ENCODE results near the gene PLCL1. TPM values are rescaled to one million over a fixed set of nuclear protein-coding genes. Genes with fewer than 3 reads are reported as not detected.

Gene PLCL1
- total RNA-seq, 1 donor from 2014 or later: 14.3 TPM

- DNase-seq (ENCODE audit: low spot score in 2 of 2): no peak
- TF ChIP-seq CTCF (IDR thresholded peaks at IDR 0.05): no peak
- Histone ChIP-seq H3K27me3 (no peaks in the 10 kb centered on the region), H3K4me3 (peak overlapping the region; percentile 13 to 25), H3K4me1 (peaks cover 8 to 29% of the 10 kb centered on the region in 2 donors), H3K27ac (peak overlapping the region; percentile 50 to 53), H3K9me3 (no peaks in the 10 kb centered on the region), H3K36me3 (no peaks in the 10 kb centered on the region)
- intact Hi-C loops (cut with DNase I): no loop called here
These were observed 89.2 kb downstream of the PLCL1 start for GRCh38 chr2:197893403-197894177.

GRCh38 chr2:197894751-197895274 lies 90.4 kb downstream of the PLCL1 start:
- H3K36me3 ChIP-seq: no peaks in the 10 kb centered on the region
- H3K9me3 ChIP-seq: no peaks in the 10 kb centered on the region
- H3K4me3 ChIP-seq: no peak overlapping the region
- no peaks in the 10 kb centered on the region for H3K27me3 ChIP-seq
- H3K4me1 ChIP-seq: peaks cover 8 to 29% of the 10 kb centered on the region in 2 donors
- intact Hi-C loops (cut with DNase I): no loop called here
- H3K27ac ChIP-seq: peak overlapping the region in 1 of 2 donors; percentile 53
- DNase-seq (ENCODE audit: low spot score in 2 of 2): no peak
- TF ChIP-seq CTCF (IDR thresholded peaks at IDR 0.05): no peak

- no peaks in the 10 kb centered on the region for H3K27me3 ChIP-seq
- H3K9me3 ChIP-seq: no peaks in the 10 kb centered on the region
- TF ChIP-seq CTCF (IDR thresholded peaks at IDR 0.05): no peak
- intact Hi-C loops (cut with DNase I): no loop called here
- H3K4me1 ChIP-seq: peaks cover 5 to 17% of the 10 kb centered on the region in 2 donors
- no peak for DNase-seq (ENCODE audit: low spot score in 2 of 2)
- H3K36me3 ChIP-seq: no peaks in the 10 kb centered on the region
- no peak overlapping the region for H3K4me3 ChIP-seq
- no peak overlapping the region for H3K27ac ChIP-seq
These were observed 93.7 kb downstream of the PLCL1 start for GRCh38 chr2:197897960-197898678.

- Histone ChIP-seq H3K4me1 (peaks cover 9 to 18% of the 10 kb centered on the region in 2 donors), H3K4me3 (no peak overlapping the region), H3K27ac (no peak overlapping the region), H3K27me3 (no peaks in the 10 kb centered on the region), H3K9me3 (no peaks in the 10 kb centered on the region), H3K36me3 (no peaks in the 10 kb centered on the region)
- no peak for TF ChIP-seq CTCF (IDR thresholded peaks at IDR 0.05)
- DNase-seq (ENCODE audit: low spot score in 2 of 2): no peak
- intact Hi-C loops (cut with DNase I): no loop called here
These were observed 100.1 kb downstream of the PLCL1 start for GRCh38 chr2:197904446-197904845.

- H3K36me3 ChIP-seq: no peaks in the 10 kb centered on the region
- H3K27ac ChIP-seq: peak overlapping the region in 1 of 2 donors; percentile 64
- DNase-seq (ENCODE audit: low spot score in 2 of 2): no peak
- no peak overlapping the region for H3K4me3 ChIP-seq
- no peaks in the 10 kb centered on the region for H3K9me3 ChIP-seq
- TF ChIP-seq CTCF (IDR thresholded peaks at IDR 0.05): no peak
- no peaks in the 10 kb centered on the region for H3K27me3 ChIP-seq
- intact Hi-C loops (cut with DNase I): no loop called here
- H3K4me1 ChIP-seq: peaks cover 4 to 17% of the 10 kb centered on the region in 2 donors
These were observed 103.8 kb downstream of the PLCL1 start for GRCh38 chr2:197908156-197908555.
